OCI-LY3 (cell line): ENCODE results near the gene SMAD7.

Experiments
- CTCF ChIP-seq: fragments of 200-600, 300-600 bp; sonication (generic); IDR thresholded peaks from 2 replicates; pipeline ENCODE4 v1.5.1; 2014; ENCODE audit warnings: antibody characterized with exemption, low read length, low read depth
- EZH2phosphoT487 ChIP-seq: fragments of 200-600 bp; shearing (Covaris generic); IDR thresholded peaks from 2 replicates; pipeline ENCODE4 v1.6.1; 2018; ENCODE audit warnings: antibody characterized with exemption, mixed run types, low read depth

DNA sequence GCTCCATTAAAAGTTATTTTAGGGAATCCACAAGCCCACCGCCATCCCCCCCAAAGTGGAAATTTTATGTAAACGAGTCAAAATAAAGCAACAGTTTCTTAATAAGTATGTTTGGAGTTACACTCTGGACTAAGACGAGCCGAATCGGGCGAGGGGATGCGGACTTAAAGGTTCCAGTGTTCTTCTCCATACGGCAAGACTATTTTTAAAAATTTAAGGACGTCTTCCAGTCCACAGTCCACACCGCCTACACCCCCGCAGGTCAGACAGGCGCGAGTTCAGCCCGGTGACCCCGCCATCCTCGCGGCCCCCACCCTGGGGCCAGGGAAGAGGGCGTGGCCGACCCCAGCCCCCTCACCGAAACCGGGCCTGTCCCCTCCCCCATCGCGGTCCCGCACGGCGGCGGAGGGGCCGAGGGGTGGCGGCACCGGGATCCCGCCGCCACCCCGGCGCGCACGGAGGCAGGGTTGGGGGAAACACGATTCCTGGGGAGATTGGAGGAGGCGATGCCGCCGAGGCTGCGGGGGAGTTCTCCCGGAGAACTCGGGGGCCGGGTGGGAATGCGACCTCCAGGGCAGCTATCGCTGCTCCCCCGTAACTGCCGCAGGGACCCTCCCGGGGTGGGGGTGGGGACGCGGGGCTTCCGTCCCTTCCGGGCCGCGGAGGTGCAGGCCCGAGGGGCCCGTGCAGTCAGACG lies 24.5 kb upstream of the SMAD7 start:
- TF ChIP-seq CTCF (no peak; the same call in 1 of the 2 replicates), EZH2phosphoT487 (no peak)
